Ishikawa (cell line): ENCODE results near the gene MATR3.

Experiments used
- CEBPB ChIP-seq: IDR thresholded peaks from 2 replicates; pipeline ENCODE4 v1.6.1; 2012
- CREB1 ChIP-seq: IDR thresholded peaks from 2 replicates; pipeline ENCODE4 v1.6.1; 2012; ENCODE audit warnings: low read depth
- EGR1 ChIP-seq: IDR thresholded peaks from 2 replicates; pipeline ENCODE4 v1.6.1; 2012
- EP300 ChIP-seq: IDR thresholded peaks from 2 replicates; pipeline ENCODE4 v1.6.1; 2012; ENCODE audit warnings: borderline replicate concordance
- FOXM1 ChIP-seq: IDR thresholded peaks from 2 replicates; pipeline ENCODE4 v1.6.1; 2012; ENCODE audit warnings: low read depth, borderline replicate concordance
- MAX ChIP-seq: IDR thresholded peaks from 2 replicates; pipeline ENCODE4 v1.6.1; 2012
- NFIC ChIP-seq: IDR thresholded peaks from 2 replicates; pipeline ENCODE4 v1.6.1; 2012
- RAD21 ChIP-seq: IDR thresholded peaks from 2 replicates; pipeline ENCODE4 v1.6.1; 2012; ENCODE audit warnings: low read depth
- REST ChIP-seq: IDR thresholded peaks from 2 replicates; pipeline ENCODE4 v1.6.1; 2012; ENCODE audit warnings: low read depth, mild to moderate bottlenecking
- TAF1 ChIP-seq: IDR thresholded peaks from 2 replicates; pipeline ENCODE4 v1.6.1; 2012; ENCODE audit warnings: low read depth, mild to moderate bottlenecking
- TCF12 ChIP-seq: IDR thresholded peaks from 2 replicates; pipeline ENCODE4 v1.6.1; 2012; ENCODE audit warnings: low read depth
- TEAD4 ChIP-seq: IDR thresholded peaks from 2 replicates; pipeline ENCODE4 v1.6.1; 2012
- USF1 ChIP-seq: IDR thresholded peaks from 2 replicates; pipeline ENCODE4 v1.6.1; 2012
- YY1 ChIP-seq: IDR thresholded peaks from 2 replicates; pipeline ENCODE4 v1.6.1; 2012; ENCODE audit warnings: low read depth
- ZBTB7A ChIP-seq: IDR thresholded peaks from 2 replicates; pipeline ENCODE4 v1.6.1; 2012; ENCODE audit warnings: low read depth

Gene MATR3

GRCh38 chr5:139285651-139286392, 7.7 kb upstream of the MATR3 start:
- TF ChIP-seq MAX (no peak), TAF1 (no peak), EGR1 (no peak), FOXM1 (no peak), CREB1 (no peak), EP300 (no peak), TCF12 (no peak), NFIC (no peak)

- TF ChIP-seq CREB1 (no peak), RAD21 (peak; percentile 38)
These were observed 5.5 kb upstream of the MATR3 start for GRCh38 chr5:139287890-139288635.

- TF ChIP-seq TAF1: no peak
- TF ChIP-seq TCF12: no peak
- TF ChIP-seq NFIC: no peak
- no peak for TF ChIP-seq EP300
- TF ChIP-seq REST: no peak
- no peak for TF ChIP-seq CREB1
These were observed 2.5 kb upstream of the MATR3 start for GRCh38 chr5:139291051-139291450.

- TF ChIP-seq FOXM1: no peak
- no peak for TF ChIP-seq REST
- TF ChIP-seq ZBTB7A: no peak
- TF ChIP-seq CREB1: no peak
These were observed 386 bp upstream of the MATR3 start for GRCh38 chr5:139293202-139293506.

- 0 out of 2 replicates have a peak, but pooled peaks have one; percentile 20 for TF ChIP-seq TCF12
- TF ChIP-seq YY1: peak; percentile 88
- peak; percentile 21; the same call in 1 of the 2 replicates for TF ChIP-seq TEAD4
- TF ChIP-seq EGR1: peak; percentile 2; the same call in 1 of the 2 replicates
- TF ChIP-seq CREB1: no peak
- TF ChIP-seq EP300: 0 out of 2 replicates have a peak, but pooled peaks have one; percentile 30
- no peak for TF ChIP-seq ZBTB7A
- TF ChIP-seq USF1: no peak
- no peak for TF ChIP-seq RAD21
These were observed 1.0 kb downstream of the MATR3 start for GRCh38 chr5:139294374-139295165.

- TF ChIP-seq ZBTB7A: no peak
- TF ChIP-seq CREB1: no peak
- no peak for TF ChIP-seq TCF12
- TF ChIP-seq FOXM1: no peak
- TF ChIP-seq TAF1: no peak
- no peak for TF ChIP-seq REST
- TF ChIP-seq CEBPB: no peak
- TF ChIP-seq YY1: no peak
- TF ChIP-seq NFIC: no peak
- TF ChIP-seq MAX: no peak
- TF ChIP-seq TEAD4: no peak
- TF ChIP-seq RAD21: no peak
- no peak for TF ChIP-seq EGR1
- TF ChIP-seq EP300: no peak
These were observed 2.0 kb downstream of the MATR3 start for GRCh38 chr5:139295346-139296057.
